T1000 (cell line): ENCODE measurements around the gene TMEM87B.
"Not testable (repeated sequence)": the region's sequence is repeated elsewhere in the genome, so short reads cannot be mapped to it uniquely, and the experiment has no call there.

Experiments
- DNase-seq: peaks from one replicate; lab custom pipeline; 2025; ENCODE audit warnings: mixed read lengths; lab: John Stamatoyannopoulos, UW

The TMEM87B gene

DNA sequence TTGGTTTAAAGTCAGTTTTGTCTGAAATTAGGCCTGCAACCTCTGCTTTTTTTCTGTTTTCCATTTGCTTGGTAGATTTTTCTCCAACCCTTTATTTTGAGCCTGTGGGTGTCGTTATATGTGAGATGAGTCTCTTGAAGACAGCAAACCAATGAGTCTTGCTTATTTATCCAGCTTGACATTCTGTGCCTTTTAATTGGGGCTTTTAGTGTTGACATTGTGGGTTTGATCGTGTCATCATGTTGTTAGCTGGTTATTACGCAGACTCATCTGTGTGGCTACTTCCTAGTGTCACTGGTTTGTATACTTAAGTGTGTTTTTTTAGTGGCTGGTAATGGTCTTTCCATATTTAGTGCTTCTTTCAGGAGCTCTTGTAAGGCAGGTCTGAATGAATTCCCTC is 18.8 kb downstream of the TMEM87B start:
- no peak for DNase-seq

DNA sequence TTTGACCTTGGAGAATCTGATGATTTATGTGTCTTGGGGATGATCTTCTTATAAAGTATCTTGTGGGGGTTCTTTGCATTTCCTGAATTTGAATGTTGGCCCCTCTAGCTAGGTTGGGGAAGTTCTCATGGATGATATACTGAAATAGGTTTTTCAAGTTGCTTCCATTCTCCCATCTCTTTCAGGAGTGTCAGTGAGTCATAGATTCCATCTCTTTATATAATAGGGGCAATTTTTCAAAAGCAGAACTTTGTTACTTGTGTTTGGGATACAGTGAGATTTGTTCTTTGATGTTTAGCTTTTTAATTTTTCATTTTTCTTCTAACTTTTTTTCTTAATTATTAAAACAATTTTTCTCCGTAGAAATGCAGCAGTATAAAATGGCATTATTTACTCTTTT is 19.4 kb downstream of the TMEM87B start:
- no peak for DNase-seq

DNA sequence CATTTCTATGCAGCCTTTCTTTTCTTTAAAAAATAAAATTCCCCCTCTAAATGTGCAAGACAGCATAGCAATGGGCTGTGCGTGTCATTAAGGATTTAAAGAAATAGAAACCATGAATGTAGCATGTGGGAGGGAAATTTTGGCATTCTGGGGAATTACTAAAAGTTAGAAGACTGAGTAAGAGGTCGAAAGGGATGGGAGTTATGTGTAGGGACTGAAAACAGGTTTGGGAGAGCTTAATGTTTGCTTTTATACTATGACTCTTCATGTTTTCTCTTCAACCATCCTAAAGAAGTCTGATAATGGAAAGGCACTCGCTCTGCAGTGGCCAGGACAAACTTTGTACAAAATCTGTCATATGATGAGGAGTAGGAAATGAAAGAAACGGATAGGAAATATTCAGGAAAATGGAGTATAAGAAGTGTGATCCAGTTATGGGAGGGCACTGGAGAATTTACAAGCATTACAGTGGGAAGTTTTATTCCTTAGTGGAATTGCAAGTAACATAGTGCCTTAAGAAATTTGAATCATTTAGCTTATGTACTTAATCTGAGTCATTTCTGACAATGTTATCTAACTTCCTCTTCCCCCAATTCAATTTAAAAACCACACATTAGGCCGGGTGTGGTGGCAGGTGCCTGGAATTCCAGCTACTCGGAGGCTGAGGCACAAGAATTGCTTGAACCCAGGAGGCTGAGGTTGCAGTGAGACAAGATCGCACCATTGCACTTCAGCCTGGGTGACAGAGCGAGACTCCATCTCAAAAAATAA is 20.6 kb downstream of the TMEM87B start:
- DNase-seq: no peak

DNA sequence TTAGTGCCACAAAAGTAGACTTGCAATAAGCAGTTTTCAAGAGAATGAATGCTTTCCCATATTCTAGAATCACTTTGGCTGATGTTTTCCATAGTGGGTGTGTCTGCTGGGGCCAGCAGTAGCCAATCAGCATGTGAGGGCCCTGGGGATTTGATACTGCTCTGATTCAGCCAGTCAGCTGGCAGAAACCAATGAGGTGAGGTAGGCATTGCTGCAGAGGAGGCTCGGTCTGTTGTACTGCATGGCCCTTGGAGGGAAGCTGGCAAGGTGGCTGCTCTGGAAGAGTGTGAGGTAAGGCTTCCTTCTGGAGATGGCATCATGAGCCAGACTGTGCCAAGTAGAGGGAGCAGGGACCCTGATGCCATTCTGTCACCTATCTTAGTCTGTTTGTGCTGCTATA is 22.7 kb downstream of the TMEM87B start:
- no peak for DNase-seq

DNA sequence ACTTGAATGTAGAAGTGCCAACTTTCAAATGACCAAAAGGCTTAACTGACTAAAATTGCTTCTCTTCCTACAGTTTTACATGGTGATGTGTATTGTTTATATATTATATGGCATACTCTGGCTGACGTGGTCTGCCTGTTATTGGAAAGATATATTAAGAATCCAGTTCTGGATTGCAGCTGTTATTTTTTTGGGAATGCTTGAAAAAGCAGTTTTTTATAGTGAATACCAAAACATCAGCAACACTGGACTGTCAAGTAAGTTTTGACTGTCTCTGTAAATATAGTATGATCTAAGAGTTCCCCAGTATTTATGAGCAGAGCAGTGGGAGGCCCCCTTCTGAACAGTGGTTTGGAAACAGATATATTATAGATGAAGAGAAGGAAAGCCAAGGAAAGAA is 26.2 kb downstream of the TMEM87B start:
- DNase-seq: no peak

DNA sequence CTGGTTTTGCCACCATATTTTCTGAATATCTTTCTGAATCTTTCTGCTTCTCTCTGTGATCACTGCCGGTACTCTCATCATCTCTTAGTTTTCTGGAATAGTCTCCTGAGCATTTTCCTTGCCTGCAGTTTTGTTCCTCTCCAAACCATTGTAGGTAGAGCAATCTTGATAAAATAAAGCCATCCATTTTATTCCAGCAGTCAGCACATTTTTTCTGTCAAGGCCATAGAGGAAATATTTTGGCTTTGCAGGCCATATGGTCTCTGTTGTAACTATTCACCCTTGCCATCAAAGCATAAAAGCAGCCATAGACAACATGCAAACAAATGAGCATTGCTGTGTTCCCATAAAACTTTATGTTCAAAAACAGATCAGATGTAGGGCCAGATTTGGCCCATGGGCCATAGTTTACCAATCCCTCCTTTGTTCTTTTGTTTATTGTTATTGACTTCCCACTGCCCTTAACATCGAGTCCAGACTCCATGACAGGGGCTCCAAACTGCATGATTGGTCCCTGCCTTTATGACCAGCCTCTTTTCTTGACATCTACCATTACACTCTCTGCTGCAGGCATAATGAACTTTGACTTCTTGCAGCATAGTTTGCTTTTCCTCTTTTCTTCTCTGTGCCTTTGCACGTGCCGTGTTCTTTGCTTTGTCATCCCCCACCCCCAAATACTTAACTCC is 29.8 kb downstream of the TMEM87B start:
- DNase-seq: no peak

DNA sequence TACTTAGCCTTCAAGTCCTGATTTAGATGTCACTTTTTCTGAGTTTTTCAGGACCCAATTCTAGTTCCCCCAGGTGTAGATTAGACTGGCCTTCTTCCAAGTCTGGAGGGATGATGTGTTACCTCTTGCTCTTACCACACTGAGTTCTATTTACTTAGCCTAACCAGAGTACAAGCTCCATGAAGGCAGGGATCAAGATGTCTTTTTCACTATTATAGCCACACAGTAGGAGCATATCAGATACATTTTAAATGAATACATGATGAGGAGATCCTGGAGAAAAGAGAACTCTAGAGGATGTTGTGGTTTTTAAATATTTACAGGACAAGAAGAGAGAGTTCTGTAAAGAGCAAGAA is 30.3 kb downstream of the TMEM87B start:
- DNase-seq: no peak

DNA sequence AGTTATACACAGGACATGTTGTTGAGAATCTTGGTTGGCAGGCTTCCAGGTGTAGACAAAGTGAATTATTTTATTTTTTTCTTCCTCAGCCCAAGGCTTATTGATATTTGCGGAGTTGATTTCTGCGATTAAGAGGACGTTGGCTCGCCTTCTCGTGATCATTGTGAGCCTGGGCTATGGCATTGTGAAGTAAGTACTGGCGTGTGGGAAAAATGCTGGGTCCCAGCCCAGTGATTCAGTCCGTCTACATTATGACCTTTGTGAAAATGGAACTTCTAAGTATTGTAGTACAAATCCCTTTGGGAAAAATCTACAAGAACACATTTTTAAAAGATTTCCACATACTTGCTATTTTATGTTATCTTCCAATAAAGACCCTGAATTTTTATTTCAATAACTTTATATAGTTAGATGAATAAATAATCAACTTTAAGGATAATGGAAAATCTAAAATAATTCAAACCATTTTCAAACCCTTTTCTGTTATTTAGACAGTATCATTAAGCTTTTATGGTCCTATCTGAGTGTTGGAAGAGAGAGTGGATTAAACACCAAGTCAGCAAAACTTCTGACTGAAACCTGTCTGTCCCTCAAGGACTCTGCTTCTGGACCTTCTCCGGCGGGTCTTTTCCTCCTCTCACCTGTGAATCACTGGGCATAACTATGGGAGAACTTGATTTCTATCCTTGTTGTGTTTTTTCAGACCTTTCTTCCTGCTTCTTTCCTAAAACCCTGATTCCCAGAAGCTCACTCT is 31.0 kb downstream of the TMEM87B start:
- no peak for DNase-seq

DNA sequence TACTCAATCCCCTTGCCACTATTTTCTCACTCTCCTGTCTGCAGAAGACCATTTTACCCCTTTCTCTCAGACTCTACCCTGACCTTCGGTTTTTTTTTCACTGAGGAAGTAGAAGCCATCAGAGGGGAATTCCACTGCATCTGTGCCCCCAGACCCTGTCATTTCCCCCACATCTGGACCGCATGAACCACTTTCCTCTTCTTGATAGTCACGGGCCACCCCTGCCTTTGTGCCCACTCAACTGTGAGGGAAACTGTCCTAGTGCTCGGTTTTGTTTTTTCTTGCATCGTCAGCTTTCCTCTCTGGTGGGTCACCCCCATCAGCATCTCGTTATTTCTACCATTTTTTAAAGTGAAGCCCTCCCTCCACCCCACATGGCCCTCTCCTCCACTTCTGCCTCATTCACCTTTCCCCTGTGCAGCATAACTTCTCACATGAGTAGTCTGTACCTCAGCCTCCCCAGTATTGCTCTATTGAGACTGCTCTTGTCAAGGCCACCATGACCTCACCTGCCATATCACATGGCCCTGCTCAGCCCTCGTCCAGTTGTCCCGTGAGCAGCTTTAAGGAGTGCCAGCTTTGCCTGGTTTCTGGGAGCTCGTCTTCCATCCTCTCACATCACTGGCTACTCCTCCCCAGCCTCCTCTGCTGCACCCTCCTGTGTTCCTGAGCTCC is 32.4 kb downstream of the TMEM87B start:
- no peak for DNase-seq

DNA sequence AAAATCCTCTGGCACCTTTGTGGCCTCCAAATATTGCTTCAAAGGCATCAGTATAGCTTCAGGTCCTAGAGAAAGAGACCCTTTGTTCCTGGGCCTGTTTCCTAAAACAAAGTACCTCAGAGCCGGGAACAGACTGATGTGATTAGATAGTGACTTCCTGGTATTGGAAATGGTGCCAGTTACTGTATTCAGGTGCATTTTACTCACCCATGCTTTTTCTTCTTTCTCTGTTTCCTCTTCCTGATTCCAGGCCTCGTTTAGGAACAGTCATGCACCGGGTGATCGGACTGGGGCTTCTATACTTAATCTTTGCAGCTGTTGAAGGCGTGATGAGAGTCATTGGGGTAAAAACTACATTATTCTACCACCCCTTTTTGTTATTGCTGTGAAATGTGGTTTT is 34.3 kb downstream of the TMEM87B start:
- no peak for DNase-seq

DNA sequence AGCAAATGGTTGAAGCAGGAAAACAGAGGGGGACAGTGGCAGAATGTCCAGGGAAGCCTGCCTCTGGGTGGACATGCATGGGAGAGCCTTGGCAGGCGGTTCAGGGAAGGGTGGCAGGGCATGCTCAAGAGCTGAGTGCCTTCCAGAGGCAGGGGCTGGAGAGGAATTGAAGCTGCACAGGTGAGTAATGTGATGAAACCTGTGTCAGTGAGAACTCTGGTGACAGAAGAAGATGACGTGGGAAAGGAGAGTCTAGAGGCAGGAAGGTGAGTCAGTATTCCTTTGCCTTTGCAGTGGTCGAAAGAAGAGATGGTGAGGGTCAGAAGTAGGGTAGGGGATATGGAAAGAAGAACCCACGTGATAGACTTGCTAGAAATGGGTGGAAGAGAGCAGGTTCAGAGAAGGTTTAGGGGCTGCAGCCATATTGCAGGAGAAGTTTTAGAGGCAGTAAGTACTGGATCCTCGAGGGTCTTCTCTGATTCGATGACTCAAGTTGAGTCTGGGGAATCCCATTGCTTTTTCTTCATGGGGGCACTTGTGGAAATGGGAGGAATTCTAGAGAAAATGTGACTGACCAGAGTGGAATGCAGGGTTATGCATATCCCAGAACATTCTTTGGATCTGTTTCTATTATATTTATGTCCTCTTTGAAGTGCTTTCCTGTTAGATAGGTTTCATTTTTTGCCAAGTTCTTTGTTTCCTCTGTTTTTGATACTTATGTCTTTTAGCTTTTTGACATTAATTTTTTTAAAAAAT is 37.4 kb downstream of the TMEM87B start:
- DNase-seq: no peak

DNA sequence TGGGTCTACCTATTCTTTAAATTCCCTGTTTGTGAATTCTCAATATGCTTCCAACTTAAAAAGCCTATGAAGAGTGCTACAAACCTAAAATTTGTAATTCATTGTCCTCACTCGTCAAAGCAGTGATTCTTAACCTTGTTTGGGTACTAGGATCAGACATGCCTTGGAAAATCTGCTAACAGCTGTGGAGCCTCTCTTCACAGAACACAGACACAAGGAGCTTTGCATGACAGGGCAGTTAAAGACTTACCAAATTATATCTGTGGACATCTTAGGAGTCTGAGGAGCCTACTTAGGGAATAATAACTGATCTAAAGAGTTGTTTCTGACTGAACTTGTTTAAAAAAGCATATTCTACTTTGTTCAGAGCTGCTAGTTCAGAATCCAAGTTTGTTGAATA is 38.1 kb downstream of the TMEM87B start:
- no peak for DNase-seq

DNA sequence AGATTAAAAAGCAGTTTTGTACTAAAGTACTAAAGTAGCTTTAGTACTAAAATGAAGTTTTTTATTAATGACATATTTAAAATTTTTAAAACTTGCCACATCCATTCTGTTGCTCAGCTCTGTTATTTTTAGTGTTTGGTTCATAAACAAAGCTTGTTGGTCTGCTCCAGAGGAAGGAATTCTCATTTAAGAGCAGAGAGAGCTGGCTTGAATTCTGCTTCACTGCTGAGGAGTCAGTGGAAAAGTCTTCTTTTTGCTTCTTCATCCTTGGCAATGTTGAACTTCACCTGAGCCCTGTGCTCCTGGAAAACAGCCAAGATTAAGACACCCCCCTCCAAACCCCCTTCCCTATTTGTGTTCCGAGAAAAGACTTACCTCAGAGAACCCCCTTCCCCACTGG is 40.6 kb downstream of the TMEM87B start:
- no peak for DNase-seq

DNA sequence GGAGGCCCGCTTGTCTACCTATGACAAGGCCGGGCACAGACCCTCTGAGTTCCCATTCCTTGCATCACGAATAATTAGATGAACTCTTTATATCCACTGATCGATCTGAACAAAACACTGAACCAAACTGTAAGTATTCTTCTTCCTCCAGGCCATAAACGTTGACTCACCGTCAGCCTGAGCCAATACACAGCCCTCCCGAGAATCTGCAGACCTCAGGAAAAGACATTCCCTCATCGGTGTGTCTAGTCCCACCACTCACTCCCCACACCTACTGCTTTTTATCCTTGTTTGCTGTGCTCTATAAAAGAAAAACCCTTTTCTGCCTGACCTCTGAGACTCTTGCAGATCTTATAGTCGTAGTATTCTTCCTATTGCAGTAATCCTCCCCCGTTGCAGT is 41.0 kb downstream of the TMEM87B start:
- DNase-seq: no peak

DNA sequence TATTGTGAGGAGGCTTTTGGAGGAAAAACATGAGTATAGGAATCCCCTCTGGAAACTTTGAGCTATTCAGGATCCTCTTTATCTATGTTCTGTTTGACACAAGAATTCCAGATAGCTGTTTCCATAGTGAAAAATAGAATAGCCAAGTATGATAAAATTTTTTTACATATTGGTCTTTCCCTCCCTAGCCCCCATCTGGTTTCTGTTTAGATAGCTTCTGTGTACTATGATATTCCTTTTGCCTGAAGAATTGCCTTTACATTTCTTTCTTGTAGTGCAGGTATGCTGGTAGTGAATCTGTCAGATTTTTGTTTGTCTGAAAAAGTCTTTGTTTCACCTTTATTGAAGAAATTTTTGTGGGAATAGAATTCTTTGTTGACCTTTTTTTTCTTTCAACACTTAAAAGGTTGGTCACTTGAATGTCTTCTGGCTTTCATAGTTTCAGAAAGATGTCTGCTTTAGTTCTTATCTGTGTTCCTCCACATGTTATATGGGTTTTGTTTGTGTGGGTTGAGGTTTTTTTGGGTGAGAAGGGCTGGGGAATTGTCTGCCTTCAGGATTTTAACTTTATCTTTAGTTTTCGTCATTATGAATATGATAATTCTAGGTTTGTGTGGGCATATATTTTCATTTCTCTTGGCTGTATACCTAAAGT is 53.2 kb downstream of the TMEM87B start:
- no peak for DNase-seq

DNA sequence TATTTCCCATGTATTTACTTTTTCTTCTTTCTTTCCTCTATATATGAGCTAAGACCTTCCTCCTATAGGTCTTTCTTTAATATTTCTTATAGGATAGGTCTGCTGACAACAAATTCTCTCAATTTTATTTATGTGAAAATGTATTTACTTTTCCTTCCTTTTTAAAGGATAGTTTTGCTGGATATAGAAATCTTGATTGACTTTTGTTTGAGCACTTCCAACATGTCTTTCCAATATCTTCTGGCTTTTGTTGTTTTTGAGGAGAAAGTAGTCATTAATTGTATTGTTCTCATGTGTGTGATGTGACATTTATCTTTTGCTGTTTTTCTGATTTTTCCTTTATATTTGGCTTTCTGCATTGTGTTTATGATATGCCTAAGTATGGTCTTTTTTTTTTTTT is 54.2 kb downstream of the TMEM87B start:
- DNase-seq: no peak

DNA sequence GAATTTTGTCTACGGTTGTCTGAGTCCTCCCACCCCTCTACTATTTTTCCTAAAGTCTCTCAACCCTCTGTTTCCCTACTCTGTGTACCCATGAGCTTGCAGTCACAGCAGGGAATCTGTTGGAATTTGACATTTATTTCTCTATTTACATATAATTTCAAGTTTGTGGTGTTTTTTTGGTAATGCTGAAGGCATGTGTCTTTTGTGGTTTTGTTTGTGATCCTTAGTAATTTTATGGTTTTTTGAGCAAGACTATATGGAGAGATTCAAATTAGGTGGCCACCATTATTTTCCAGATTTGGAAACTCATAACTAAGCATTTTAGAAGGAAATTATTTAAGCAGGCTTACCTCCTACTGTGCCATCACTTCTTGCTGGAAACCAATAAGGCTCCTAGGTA is 55.9 kb downstream of the TMEM87B start:
- no peak for DNase-seq

DNA sequence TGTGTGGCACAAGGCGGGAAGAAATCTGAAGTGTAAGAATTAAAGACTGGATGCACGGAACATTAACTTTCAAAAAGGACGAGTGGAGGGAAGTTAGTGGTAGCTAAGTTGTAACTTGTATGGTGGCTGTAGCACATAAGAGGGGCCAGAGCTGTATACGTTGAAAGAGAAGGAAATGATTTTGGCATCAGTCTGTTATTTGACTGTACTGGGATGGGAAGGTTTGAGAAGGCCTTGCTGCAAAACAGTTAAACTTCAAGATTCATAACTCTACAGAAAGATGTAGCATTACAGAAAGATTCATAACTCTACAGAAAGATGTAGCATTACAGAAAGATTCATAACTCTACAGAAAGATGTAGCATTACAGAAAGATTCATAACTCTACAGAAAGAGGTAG is 58.3 kb downstream of the TMEM87B start:
- DNase-seq: not testable (repeated sequence)

DNA sequence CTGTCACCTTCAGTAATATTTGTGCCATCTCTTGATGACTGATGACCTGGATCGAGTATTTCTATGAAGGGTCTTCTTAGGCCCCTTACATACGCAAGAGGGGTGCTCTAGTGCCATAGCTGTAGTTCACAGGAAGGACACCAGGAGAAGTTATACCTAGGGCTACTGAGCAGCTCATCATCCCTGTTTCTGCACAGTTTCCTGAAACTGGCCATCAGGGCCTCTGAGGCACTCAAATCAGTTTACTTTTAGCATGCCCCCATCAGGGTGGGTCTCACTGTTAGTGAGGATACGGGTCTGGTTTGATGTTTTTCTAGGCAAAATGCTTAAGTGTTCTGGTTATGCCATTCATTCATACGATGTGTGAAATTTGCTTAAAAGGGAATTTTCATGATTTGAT is 63.1 kb downstream of the TMEM87B start:
- no peak for DNase-seq

DNA sequence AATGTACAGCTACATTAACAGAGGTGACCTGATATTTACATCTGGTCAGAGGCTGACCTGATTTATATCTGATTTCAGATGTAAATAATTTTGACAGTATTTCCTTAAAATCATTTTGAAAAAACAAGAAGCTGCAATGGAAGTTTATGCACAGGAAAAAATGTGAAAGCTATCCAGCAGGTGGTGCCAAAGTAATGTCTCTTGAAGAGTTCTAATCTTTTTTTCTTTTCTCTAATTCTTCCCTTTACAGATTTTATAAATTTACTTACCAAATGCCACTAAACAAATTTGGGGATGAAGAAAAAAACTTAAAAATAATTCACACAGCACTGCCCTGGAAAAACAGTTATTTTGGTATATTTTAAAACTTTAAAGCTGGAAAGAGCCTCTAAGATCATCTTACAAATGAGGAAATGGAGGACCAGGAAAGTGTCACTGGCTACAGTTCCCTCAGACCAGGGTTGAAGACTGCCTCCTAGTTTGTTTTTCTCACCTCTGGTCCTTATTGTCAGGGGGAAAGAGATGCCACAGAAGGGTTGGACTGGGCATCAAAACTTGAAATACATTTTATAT is 66.7 kb downstream of the TMEM87B start:
- no peak for DNase-seq

DNA sequence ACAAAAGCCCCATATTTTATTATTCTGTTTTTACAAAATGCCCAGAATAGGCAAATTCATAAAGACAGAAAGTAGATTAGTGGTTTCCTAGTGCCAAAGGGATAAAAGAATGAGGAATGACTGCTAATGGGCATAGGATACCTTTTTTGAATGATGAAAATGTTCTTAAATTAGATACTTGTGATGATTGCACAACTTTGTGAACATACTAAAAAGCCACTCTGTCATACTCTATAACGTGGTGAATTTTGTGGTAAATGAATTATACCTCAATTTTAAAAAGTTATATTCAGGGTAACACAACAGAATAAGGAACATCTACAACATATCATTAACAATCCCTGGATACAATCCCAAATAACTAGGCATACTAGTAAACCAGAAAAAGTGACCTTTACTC is 74.0 kb downstream of the TMEM87B start:
- DNase-seq: no peak
